ENCODE data around the gene KIF18B.
"Not testable (repeated sequence)": the region's sequence is repeated elsewhere in the genome, so short reads cannot be mapped to it uniquely, and the experiment has no call there.

Gene KIF18B

DNA sequence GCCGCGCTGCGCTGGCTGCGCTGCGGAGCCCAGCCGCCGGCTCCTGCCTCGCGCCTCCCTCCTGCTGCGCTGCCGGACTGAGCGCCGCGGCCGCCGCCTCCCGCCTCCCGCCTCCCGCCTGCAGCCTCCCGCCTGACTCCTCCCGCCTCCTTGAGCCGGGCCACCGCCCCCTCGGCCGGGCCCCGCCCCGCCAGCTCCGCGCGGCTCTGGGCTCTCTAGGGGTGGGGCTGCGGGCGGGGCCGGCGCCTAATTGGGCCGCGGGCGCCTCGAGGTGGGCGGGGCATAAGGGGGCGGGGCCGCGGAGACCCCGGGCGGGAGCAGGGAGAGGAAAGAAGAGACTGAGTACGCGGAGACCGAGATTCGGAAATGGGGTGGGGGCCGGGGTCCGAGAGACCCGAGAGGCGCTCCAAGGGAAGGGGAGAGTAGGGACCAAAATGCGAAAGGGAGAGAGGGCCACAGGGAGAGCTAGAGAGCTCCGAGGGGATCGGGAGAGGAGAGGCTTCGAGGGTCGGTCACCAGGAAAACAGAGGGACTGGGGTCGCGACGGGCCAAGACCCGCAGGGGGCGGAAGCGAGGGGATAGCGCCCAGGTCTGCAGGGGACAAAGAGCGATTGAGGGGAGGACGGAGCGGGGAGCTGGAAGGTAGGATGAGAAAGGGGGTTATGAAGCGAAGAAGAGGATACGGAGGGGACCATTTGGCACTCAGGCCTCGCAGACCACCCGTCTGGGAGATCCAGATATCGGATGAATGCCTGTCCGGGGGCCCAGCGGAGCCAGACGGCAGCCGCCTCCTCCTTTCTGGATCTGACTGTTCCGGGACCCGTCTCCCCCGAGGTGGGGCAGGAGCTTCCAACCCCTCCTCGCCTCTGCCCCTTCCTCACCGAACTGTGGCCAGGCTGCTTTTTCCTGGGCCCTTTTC is 20.9 kb upstream of the KIF18B start, which contains the start of gene C1QL1:
TSS of gene C1QL1 (minus strand) at position 79 of the 919 bp plus-strand sequence. CDS start 255 bp downstream, outside the sequence.
- peak; percentile 88 for DNase-seq

DNA sequence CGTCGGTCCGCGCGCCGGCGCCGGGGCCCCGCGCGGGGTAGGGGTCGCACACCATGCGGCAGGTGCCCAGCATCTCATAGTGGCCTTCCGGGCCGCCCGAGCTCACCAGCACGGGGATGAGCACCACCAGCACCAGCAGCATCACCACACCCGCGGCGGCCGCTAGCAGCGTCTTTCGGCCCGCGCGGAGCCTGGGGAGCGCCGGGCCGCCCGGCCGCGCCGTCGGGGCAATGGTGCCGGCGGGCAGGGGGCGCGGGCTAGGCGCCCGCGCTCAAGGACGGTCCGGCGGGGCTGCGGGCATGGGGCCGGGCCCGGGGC is 20.3 kb upstream of the KIF18B start:
- no peak for DNase-seq

DNA sequence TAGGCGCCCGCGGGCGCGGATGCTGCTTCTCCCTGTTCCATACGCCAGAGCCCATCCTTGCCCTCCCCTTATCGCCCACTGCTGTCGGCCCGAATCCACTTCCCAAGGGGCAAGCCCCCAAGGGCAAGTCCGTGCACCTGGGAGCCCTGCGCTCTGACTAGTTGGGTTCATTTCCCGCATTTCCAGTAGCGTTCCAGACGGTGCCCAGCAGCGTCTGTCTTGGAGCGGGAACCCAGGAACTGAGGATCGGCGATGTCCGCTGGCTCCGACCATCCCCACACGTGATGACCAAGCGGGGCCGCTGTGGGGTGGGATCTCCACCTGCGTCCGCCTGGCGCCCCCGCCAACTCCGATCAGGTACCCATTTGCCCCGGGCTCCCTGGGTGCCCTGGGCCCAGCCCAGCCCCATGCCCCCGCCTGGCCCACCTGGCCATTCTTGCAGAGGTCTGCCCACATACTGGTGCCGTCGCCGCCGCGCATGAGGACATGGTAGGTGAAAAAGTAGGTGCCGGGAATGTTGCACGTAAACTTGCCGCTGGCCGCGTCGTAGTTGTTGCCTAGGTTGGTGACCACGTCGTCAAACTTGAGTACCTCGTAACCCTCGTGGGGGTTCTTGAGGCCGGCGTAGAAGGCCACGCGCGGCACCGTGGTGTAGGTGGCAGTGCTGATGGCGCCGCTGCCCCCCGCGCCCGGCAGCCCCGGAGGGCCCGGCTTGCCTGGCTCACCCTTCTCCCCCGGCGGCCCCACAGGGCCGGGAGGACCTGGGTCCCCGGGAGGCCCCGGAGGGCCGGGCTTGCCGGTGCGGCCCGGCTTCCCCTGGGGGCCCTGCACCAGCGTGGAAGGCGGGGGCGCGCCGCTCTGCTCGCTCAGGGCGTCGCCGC is 19.7 kb upstream of the KIF18B start:
- DNase-seq = no peak

DNA sequence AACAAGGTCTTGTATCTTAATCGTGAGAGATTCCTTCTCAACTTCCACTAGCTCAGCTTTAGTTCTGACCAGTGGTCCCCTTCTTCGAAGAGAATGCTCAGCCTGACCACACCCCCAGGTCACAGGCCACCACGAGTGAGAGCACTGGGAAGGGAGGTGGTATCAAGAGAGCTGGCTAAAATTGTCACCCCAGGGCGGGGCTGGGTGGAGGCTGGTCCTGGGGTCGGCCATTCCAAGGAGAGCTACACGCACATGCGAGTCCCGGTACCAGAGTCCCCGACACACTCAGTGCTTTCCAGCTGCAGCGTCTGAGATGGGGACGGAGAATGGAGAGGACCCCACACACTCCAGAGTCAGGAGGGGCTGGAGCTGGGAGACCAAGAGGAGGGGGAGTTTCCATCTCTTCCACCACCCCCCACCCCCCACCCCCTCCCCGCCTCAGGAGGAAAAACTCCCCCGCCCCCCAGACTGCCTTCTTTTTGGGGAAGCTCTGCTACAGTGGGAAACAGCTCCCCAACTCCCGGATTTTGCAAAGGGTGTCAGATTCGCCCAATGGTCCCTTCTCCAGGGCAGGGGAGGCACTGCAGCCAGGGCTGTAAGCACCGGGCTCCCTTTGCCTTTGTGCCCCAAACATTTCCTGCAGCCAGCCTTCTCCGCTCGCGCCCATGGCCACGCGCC is 18.9 kb upstream of the KIF18B start:
- DNase-seq = no peak

DNA sequence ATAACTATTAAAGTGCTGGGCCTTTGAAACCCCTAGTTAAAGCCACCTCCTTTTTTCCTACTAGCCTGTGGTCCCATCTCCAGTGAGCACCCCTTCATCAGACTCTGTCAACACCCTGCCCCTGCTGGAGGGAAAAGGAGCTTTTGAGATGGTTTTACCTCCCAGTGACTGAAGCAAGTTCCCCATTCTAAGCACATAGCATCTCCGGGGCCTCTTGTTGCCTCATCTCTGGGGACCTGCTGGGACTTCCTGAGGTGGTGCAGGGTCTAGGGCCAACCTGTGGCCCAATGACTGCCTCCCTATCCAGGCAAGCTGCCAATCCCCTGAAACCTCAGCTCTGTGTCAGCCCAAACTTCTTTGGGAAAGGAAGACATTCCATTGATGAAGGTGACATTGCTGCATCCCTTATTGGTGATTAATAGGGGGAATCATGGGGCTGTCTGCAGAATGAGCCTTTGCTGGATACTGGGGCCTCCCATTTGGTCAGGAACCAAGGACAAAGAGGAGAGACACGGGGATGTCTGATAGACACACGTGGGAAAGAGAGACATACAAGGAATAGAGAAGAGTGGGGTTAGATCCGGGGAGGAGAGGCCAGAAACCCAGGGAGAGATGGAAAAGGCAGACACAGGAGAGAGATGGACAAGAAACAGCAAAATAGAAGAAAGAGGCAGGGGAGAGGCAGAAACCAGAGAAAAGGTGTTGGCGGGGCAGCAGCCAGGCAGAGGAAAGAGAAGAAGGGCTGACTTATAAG is 18.1 kb upstream of the KIF18B start:
- DNase-seq = no peak

DNA sequence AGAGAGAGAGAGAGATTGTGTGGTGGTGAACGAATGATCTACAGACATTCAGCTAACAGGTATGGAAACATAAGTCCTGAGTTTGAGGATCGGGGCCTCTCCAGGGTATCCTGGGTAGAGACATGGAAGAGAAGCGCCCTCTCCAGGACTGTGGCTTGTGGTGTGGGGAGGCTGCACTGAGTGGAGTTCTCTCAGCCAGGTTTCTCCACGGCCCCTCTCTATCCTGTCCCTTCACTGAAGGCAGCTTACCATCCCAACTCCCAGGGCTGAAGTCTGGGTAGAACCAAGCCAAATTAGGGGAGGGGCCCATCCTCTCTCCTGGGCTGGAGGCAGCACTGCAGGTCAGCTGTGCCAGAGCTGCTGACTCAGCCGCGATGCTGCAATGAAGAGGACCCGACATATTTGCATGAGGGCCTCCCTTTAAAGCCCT is 14.4 kb upstream of the KIF18B start:
- no peak for DNase-seq

DNA sequence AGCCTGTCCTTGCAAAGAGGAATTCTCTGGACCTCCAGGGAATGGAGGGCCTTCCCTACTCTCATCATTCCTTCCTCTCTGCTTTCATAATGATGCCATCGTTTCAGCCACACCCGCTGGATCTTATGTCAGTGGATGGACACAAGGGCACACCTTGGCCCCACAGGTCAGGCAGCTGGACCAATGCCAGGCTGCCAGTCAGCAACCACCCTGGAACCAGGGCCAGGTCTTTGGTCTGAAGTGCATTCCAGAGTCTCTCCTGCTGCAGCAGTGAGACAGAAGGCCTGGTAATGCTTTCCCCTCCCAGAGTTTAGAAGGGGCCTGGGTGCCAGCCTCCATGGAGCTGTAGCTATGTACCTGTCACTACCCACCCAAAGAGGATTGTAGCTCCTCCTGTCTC is 13.1 kb upstream of the KIF18B start:
- DNase-seq = no peak

DNA sequence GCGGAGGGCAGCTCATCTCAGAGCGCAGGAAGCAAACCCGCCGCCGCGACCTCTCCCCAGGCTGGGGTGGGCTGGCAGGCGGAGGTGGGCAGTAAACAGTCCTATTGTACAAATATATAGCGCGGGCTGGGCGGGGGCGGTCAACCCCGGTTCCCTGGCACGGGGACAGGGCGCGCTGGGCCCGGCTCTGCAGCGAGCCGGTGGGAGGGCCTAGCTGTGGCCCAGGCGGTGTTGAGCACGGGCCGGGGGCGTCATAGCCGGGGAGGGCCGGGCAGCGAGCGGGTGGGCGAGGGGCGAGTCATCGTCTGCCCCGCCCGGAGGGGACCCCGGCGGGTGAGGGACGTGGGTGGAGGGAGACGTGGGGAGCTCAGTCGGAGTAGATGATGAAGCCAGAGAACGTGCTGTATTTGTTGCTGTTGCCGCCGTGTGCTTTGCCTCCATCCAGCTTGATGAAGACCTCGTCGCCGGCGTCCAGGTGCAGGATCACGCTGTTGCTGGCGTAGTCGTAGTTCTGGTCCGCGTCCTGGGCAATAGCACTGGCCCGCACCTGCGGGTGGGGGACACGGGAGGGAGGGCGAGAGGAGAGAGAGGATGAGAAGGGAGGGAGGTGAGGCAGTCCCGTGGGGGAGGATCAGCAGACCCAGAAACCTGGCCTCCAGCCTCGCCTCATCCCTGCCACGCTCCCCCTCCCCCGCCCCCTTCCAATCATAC is 12.4 kb upstream of the KIF18B start:
- no peak for DNase-seq

DNA sequence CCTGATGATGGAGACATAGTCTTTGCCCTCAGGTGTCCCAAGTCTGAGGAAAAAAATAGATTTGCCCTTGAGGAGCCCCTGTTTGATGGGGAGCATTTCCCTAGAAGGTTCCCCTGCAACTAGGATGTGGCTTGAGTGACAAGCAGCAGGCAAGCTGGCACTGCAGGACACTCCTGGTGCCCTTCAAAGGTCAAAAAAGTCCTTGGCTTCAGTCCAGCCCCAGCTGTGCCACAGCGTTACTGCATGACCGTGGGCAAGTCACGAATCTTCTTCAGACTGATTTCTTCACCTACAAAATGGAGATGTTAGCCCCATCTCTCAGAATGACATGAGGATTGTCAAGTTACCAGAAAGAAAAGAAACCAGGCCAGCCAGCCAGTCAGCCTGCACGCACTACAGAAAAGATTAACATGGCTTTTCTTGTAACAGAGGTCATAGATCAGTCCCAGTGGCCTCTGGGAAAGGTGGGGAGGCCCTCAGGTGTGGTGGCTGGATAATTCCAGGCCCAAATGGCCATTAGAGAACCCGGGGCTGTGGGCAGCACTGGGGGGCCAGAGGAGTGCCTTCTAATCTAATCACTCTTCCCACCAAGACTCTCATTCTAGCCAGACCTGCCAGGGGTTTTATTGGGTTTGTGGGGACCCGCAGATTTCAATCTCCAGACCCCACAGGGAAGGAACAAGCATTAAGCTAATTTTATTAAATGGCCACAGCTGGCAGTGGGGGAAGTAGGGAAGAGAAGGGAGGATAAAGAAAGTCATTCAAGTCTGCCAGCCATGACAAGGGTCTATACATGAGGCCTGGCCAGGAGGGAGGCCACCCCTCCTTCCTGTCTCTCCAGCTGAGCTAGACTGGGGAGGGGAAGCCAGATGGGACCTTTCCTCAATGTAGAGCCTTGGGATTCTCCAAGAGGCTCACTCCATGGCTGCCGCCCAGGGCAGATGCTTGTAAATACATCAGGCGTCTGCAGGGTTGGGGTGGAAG is 9.7 kb upstream of the KIF18B start:
- no peak for DNase-seq

DNA sequence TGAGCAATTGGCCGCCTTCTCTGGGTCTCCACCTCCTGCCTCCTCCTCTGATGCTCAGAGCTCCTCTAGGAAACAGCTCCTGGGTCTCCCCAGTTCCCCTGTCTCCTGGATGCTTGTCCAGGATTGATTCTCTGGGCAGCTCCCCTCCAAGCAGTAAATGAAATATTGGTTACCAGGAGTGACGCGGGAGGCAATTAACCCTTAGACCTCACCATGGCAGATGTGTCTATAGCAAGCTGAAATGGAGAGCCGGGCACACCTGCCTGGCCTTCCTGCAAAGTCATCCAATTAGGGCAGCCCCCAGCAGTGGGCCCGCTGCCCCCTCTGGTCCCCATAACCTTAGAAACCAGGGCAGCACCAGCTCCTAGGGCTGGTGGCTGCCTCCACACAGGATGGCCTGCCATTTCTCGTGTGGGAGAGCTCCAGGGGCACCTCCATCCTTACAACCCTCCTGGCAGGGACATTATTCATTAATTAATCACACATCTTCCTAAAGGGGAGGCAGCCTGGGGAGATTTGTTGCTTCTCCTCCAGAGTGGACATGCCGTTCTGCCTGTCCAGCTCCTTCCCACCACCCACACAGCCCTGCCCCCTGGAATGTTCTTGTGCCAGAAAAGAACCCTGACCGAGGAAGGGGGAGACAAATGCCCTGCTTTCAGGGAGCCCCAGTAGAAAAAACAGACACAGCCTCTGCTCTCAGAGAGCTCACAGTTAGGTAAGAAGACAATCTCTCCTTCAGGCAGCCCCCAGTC is 8.3 kb upstream of the KIF18B start:
- no peak for DNase-seq

DNA sequence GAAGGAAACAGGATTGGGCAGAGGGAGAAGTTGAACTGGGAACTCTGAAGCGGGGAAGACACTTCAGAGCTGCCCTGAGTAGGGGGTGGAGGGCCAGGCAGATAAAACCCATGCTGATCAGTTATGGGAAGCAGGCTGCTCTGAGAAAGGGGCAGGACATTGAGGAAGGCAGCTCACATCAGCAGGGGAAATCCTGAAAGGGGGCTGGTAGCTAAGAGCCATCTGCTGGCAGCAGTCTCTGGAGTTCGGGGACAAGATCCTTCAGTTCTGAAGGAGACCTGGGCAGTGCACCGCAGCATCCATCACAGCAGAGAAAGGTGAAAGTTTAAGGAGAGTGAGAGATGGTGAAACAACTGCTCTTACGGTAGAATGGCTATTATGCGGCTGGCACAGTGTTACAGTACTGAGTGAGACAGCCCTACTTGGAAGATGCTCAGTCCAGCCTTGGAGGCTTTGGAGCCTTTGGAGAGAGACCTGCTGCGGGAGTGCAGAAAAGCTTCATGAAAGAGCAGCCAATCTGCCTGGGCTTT is 5.4 kb upstream of the KIF18B start:
- no peak for DNase-seq

DNA sequence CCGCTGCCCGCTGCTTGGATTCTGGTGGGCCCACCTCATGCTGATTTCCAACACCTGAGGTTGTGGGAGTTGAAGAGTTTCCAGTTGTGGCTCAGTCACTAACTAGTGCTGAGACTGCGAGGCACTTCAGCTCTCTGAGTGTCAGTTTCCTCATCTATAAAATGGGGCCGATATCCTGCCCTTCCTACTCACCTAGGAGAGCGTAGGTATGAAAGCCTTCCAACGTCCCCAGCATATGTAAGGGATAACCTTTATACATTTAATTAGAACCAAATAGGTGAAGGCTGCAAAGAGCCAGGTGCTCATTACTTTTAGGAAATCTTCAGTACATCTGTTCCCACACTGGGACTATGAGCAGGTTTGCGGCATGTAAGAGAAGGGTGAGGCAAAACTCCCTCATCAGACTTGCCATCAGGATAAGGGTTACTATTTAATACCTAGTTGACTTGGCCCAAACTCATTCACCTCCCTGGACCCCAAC is 782 bp upstream of the KIF18B start:
- no peak for DNase-seq

DNA sequence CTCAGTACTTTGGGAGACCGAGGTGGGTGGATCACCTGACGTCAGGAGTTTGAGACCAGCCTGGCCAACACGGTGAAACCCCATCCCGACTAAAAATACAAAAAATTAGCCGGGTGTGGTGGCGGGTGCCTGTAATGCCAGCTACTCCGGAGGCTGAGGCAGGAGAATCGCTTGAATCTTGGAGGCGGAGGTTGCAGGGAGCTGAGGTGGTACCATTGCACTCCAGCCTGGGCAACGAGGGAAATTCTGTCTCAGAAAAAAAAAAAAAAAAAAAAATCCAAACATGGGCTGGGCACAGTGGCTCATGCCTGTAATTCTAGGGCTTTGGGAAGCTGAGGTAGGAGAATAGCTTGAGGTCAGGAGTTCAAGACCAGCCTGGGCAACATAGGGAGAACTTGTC is 1.9 kb downstream of the KIF18B start:
- DNase-seq = not testable (repeated sequence)

DNA sequence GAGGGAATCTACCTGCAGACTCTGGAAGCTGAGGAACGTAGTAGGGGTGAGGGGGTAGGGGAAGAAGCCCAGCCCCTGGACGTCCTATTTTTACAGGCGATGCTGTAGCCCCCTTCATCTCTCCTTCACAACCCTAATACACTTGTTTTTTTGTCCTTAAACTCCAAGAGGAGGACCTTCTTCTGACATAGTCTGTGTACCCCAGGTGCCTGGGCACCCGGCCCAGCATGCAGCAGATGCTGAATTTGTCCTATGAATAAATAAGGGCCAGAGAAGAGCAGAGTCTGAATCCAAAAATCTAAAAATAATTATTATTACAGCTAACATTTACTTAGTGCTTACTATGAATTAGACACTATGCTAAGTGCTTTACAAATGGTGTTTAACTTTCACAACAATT is 5.1 kb downstream of the KIF18B start:
- DNase-seq = no peak

DNA sequence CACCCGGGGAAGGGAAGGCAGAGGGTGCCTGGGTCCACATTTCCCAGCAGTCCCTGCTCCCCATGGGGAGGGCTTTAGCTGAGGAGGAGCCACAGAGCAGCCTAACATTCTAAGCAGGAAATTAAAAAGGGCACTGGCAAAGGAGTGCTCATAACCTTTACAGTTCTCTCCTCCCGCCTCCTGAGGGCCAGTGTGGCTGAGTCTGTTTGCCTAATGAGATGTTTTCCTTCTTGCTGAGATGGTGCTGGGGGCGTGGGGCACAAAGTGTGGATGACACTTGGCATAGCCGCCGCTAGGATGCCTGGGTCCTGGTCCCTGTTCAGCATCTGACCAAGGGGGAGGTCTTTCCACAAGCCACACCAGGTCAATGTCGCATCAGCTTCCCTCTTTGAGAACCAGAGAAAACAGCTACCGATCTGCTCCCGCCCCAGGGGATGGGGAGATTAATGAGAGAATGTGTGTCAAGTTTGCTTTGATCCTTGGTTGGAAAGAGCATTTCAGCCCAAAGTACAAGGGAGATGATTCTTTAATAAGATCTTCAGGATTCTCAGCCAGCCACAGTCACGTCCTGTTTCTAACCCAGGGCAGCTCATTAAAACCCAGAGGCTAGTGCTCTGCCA is 5.8 kb downstream of the KIF18B start:
- no peak for DNase-seq

DNA sequence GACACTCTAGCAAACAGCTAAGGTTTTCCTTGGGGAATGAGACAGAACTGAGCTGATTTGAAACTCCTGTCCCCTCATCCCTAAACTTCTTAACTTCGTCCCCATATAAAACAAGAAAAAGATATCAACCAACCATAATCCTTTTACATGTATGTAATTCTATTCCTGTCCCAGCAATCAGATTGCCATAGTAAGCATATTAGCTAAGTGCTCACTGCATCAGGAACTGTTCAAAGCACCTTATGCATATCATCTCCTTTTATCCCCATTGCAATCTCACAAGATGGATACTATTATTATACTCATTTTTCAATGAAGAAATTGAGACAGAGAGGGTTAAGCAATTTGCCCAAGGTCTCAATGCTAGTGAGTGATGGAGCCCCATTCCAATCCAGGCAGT is 6.8 kb downstream of the KIF18B start:
- no peak for DNase-seq

DNA sequence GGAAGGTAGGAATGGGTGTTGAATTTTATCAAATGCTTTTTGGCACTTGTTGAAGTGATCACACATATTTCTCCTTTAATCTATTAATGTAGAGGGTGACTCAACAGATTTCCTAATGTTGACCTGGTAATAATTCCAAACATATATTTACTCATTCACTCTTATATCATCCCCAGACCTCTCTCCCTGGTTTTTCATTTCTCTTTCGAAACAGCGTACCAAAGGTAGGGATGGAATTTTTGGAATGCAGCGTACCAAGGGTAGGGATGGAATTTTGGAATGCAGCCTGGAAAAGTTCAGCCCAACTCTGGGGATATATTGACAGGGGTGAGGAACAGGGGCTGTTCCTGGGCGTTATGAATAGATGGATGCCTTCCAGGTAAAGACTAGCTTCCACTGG is 7.3 kb downstream of the KIF18B start:
- no peak for DNase-seq

DNA sequence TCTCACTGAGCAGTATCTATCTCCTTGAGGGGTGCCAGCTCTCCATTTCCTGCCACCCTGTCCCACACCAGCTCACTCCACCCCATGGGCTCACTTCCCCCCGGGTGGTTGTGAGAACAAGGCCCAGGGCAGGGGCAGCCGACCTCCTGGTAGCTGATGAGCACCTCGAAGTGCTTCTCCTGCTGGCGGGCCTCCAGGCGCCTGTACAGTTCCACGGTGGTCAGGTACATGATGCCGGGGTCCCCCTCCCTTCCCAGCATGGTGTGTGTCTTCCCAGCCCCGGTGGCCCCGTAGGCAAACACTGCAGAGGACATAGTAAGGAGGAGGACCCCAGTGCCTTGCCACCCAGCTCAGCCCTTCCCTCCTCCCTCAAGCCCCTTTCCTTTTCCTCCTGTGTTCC is 12.5 kb downstream of the KIF18B start:
- DNase-seq = no peak

DNA sequence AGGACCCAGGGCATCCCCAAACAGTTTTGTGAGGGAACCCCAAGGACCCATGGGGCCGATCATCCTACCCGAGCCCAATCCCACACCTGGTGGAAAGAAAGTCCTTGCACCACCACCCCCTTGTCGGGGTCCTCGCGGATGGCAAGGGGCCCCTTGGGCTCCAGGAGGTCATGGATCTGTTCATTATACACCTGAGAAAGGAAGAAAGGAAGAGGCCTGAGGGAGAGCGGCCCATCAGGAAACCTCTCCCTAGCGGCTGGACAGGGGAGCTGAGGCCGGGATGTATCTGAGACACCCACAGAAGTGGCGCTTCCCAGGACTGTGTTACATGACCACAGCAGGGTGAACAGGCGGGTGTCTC is 12.8 kb downstream of the KIF18B start:
- no peak for DNase-seq

Measured in hematopoietic multipotent progenitor cell treated with erythropoietin and hydrocortisone succinate and interleukin-3 and kit ligand, for 8 days (in vitro differentiated cells).